Central memory CD8-positive, alpha-beta T cell (primary cell): ENCODE measurements around the gene B4GALNT3.

Source experiments
- ATAC-seq: fragments of 150-1000 bp; cut with Tn5 transposase; replicated peaks from 2 replicates; pipeline ENCODE4 v1.10.0; 2022; ENCODE audit warnings: mild to moderate bottlenecking, moderate FRiP score, moderate number of reproducible peaks; ENCODE audit not compliant: poor library complexity, severe bottlenecking; ENCODE audit errors: extremely low read depth
- DNase-seq, 2 donors: peaks; one replicate each; pipeline ENCODE4 v3.0.0; 2021; ENCODE audit warnings: low spot score in 2 of 2
- H3K27ac Mint-ChIP-seq: one replicate; pipeline ENCODE4 v1.8.0; 2022; ENCODE audit warnings: low read depth, mild to moderate bottlenecking, moderate library complexity, mixed read lengths
- H3K27me3 Mint-ChIP-seq: one replicate; pipeline ENCODE4 v1.8.0; 2022; ENCODE audit warnings: mixed read lengths
- H3K36me3 Mint-ChIP-seq: one replicate; pipeline ENCODE4 v1.8.0; 2022; ENCODE audit warnings: mild to moderate bottlenecking, moderate library complexity, mixed read lengths; ENCODE audit not compliant: insufficient read depth
- H3K4me1 Mint-ChIP-seq: one replicate; pipeline ENCODE4 v1.8.0; 2022; ENCODE audit warnings: mixed read lengths
- H3K4me3 Mint-ChIP-seq: one replicate; pipeline ENCODE4 v1.8.0; 2022; ENCODE audit warnings: mild to moderate bottlenecking, moderate library complexity, mixed read lengths
- H3K9me3 Mint-ChIP-seq: one replicate; pipeline ENCODE4 v1.8.0; 2022; ENCODE audit warnings: mixed read lengths

B4GALNT3 gene

GRCh38 chr12:538731-539539 is 79.2 kb downstream of the B4GALNT3 start:
- Mint-ChIP-seq H3K4me3 (peak overlapping the region; percentile 42), H3K27me3 (no peaks in the 10 kb centered on the region), H3K4me1 (peaks cover 19% of the 10 kb centered on the region), H3K27ac (peak overlapping the region; percentile 78), H3K9me3 (no peaks in the 10 kb centered on the region), H3K36me3 (peaks cover 4% of the 10 kb centered on the region)
- ATAC-seq (peak; percentile 98), DNase-seq (peak in 1 of 2 donors; percentile 66)

- no peaks in the 10 kb centered on the region for H3K27me3 Mint-ChIP-seq
- H3K4me3 Mint-ChIP-seq: peak overlapping the region; percentile 42
- DNase-seq (no peak), ATAC-seq (no peak)
- H3K27ac Mint-ChIP-seq: peak overlapping the region; percentile 78
- no peaks in the 10 kb centered on the region for H3K9me3 Mint-ChIP-seq
- peaks cover 26% of the 10 kb centered on the region for H3K4me1 Mint-ChIP-seq
- peaks cover 4% of the 10 kb centered on the region for H3K36me3 Mint-ChIP-seq
Observed at GRCh38 chr12:539540-540310, 80.0 kb downstream of the B4GALNT3 start.

GRCh38 chr12:541676-542324 is 82.1 kb downstream of the B4GALNT3 start:
- Mint-ChIP-seq H3K36me3 (peaks cover 4% of the 10 kb centered on the region), H3K4me3 (no peak overlapping the region), H3K27ac (no peak overlapping the region), H3K27me3 (no peaks in the 10 kb centered on the region), H3K4me1 (peaks cover 39% of the 10 kb centered on the region), H3K9me3 (no peaks in the 10 kb centered on the region)
- ATAC-seq (no peak), DNase-seq (no peak)

GRCh38 chr12:542395-543113 is 82.8 kb downstream of the B4GALNT3 start:
- Mint-ChIP-seq H3K27ac (peak overlapping the region; percentile 62), H3K27me3 (no peaks in the 10 kb centered on the region), H3K9me3 (no peaks in the 10 kb centered on the region), H3K36me3 (peaks cover 5% of the 10 kb centered on the region), H3K4me1 (peaks cover 42% of the 10 kb centered on the region), H3K4me3 (no peak overlapping the region)
- ATAC-seq: no peak
- DNase-seq: no peak

DNA sequence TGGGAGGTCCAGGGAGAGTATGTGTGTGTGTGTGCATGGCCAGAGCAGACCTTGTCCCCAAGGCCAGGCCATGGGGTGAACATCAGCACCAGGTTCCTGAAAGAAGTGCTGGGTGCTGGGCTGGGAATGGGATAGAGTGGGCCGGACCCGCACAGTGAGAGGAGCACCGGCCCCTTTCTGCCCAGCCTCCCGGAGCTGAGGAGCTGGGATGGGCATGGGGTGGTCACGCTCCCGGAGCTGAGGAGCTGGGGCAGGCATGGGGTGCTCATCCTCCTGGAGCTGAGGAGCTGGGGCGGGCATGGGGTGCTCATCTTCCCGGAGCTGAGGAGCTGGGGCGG is 83.3 kb downstream of the B4GALNT3 start:
- ATAC-seq: no peak
- peaks cover 42% of the 10 kb centered on the region for H3K4me1 Mint-ChIP-seq
- peaks cover 5% of the 10 kb centered on the region for H3K36me3 Mint-ChIP-seq
- H3K27ac Mint-ChIP-seq: peak overlapping the region; percentile 62
- no peaks in the 10 kb centered on the region for H3K27me3 Mint-ChIP-seq
- no peak overlapping the region for H3K4me3 Mint-ChIP-seq
- no peak for DNase-seq
- H3K9me3 Mint-ChIP-seq: no peaks in the 10 kb centered on the region

GRCh38 chr12:544142-544541 is 84.4 kb downstream of the B4GALNT3 start:
- peaks cover 36% of the 10 kb centered on the region for H3K4me1 Mint-ChIP-seq
- no peaks in the 10 kb centered on the region for H3K27me3 Mint-ChIP-seq
- no peak overlapping the region for H3K4me3 Mint-ChIP-seq
- ATAC-seq (no peak), DNase-seq (no peak)
- peaks cover 5% of the 10 kb centered on the region for H3K36me3 Mint-ChIP-seq
- no peak overlapping the region for H3K27ac Mint-ChIP-seq
- no peaks in the 10 kb centered on the region for H3K9me3 Mint-ChIP-seq

GRCh38 chr12:544941-545635 is 85.3 kb downstream of the B4GALNT3 start:
- DNase-seq (no peak), ATAC-seq (no peak)
- H3K27me3 Mint-ChIP-seq: no peaks in the 10 kb centered on the region
- H3K36me3 Mint-ChIP-seq: peaks cover 3% of the 10 kb centered on the region
- no peak overlapping the region for H3K4me3 Mint-ChIP-seq
- peaks cover 29% of the 10 kb centered on the region for H3K4me1 Mint-ChIP-seq
- H3K27ac Mint-ChIP-seq: peak overlapping the region; percentile 25
- no peaks in the 10 kb centered on the region for H3K9me3 Mint-ChIP-seq

DNA sequence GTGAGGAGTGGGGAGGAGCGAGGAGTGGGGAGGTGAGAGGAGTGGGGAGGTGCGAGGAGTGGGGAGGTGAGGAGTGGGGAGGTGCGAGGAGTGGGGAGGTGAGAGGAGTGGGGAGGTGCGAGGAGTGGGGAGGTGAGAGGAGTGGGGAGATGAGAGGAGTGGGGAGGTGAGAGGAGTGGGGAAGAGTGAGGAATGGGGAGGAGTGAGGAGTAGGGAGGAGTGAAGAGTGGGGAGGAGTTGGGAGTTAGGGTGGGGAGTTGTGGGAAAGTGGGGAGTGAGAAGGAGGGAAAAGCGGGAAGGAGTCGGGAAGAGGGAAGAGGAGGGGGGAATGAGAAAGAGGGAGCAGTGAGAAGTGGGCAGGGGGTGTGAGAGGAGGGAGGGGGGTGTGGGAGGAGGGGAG is 86.1 kb downstream of the B4GALNT3 start:
- no peaks in the 10 kb centered on the region for H3K27me3 Mint-ChIP-seq
- ATAC-seq (no peak), DNase-seq (no peak)
- peaks cover 23% of the 10 kb centered on the region for H3K4me1 Mint-ChIP-seq
- no peaks in the 10 kb centered on the region for H3K9me3 Mint-ChIP-seq
- H3K36me3 Mint-ChIP-seq: peaks cover 5% of the 10 kb centered on the region
- no peak overlapping the region for H3K27ac Mint-ChIP-seq
- H3K4me3 Mint-ChIP-seq: no peak overlapping the region

DNA sequence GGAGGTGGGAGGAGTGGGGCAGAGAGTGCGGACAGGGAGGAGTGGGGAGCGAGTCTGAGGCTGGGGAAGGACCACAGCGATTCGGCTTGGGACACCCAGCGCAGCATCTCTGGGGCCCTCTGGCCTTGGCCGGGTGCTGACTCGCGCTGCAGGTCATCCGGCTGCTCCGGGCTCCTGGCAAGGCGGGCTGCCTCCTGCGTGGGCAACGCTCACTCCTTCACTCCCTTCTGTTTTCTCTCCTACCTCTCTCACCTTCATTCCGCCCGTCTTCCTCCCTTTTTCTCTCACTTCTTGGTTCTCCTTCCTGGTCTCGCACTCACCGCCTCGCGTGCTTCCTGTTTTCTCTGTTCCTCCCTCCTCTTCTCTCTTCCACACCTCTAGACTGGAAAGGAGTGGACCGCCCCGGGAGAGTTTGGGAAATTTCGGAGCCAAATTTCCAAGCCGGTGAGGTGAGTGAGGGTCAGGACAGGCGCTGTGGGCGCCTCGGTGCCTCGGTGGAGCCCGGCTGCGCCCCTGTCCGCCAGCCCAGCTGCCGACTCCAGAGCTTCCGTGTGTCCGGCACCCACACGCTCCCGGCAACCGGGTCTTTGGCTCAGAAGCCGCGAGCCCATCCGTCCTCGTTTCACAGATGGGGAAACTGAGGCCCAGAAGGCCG is 86.7 kb downstream of the B4GALNT3 start:
- ATAC-seq (no peak), DNase-seq (no peak)
- no peaks in the 10 kb centered on the region for H3K27me3 Mint-ChIP-seq
- peaks cover 26% of the 10 kb centered on the region for H3K4me1 Mint-ChIP-seq
- no peaks in the 10 kb centered on the region for H3K9me3 Mint-ChIP-seq
- H3K36me3 Mint-ChIP-seq: peaks cover 5% of the 10 kb centered on the region
- no peak overlapping the region for H3K27ac Mint-ChIP-seq
- H3K4me3 Mint-ChIP-seq: no peak overlapping the region

DNA sequence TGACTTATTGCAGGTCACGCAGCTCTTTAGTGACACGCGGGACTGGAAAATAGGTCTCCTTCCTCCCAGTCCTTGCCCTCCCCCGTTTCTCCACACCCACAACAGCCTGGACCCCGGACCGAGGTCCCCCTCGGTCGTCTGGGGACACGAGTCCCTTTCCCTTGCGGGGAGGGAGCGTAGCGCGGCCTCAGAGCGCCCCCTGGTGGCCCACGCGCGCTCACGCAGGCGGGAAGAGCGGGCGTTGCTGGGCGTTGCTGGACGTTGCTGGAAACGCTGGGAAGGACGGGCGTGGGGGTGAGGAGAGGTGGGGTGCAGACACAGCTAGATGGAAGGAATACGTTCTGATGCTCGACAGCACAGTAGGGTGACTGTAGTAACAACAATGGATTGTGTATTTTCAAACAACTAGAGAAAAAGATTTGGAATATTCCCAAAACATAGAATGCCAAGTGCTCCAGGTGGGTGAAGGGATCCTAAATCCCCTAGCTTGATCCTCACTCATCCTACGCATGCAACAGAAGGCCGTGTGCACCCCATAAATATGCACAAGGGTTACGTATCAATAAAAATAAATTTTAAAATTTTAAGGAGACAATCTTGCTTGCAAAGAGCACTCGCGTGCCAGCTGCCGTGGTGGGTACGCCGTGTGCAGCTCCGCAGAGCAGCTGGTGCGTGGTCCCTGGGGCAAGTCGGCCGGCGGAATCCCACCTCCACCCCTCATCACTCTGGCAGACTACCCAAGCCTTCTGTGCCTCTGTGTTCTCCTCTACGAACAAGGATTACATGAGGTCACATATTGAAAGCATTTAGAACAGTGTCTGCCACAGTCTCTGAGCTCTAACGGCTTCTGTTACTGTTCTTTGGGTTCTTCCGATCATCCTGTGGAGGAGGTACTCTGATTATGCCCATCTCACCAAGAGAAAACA is 87.4 kb downstream of the B4GALNT3 start:
- peaks cover 5% of the 10 kb centered on the region for H3K36me3 Mint-ChIP-seq
- H3K4me3 Mint-ChIP-seq: no peak overlapping the region
- H3K4me1 Mint-ChIP-seq: peaks cover 34% of the 10 kb centered on the region
- ATAC-seq (peak; percentile 46), DNase-seq (peak; percentile 48 to 61)
- H3K27ac Mint-ChIP-seq: no peak overlapping the region
- H3K9me3 Mint-ChIP-seq: no peaks in the 10 kb centered on the region
- H3K27me3 Mint-ChIP-seq: no peaks in the 10 kb centered on the region
